ENCODE data around the gene AOPEP. TPM values are rescaled to one million over a fixed set of nuclear protein-coding genes. Genes with fewer than 3 reads are reported as not detected.

AOPEP gene
- total and polyA plus RNA-seq, 2 of the 13 experiments (the other 11 are each of a cell fraction or from before 2014, with no cell fraction given): 22.2 to 41.6 TPM

DNA sequence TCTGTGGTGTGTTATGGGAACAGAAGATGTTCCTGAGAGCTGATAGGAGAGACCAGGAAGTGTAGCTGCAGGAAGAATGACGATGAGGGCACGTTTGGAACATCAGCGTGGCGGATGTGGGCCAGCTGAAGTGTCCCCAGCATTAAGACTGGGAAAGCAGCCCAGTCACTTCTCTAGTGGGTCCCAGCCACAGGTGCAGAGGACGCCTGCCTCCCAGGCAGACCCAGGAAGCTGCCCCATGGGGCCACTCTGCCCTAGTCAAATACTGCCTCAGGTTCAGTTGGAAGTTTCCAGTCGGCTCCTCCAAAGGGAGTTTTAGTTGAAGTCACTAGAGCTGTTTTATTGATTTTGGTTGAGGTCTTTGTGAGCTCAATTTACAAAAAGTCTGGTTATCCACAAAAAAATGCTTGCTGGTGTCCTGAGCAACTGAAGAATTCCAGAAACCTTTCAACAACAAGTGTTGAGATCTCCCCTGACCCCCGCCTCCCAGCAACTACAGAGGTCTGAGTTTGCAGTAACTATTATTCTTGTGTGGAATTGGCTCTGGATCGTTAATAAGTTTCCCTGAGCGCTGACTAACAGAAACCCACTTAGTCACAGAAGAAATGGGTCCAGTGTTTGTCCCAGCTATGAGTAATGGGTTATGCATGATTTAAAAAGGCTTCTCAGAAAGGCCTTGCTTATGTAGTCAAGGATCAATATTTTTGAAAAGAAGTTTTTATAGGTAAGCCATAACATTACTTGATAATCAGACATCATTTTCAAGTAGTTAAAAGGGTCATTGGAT lies 296.9 kb downstream of the AOPEP start (continued):
- TF ChIP-seq, protein P1, sequence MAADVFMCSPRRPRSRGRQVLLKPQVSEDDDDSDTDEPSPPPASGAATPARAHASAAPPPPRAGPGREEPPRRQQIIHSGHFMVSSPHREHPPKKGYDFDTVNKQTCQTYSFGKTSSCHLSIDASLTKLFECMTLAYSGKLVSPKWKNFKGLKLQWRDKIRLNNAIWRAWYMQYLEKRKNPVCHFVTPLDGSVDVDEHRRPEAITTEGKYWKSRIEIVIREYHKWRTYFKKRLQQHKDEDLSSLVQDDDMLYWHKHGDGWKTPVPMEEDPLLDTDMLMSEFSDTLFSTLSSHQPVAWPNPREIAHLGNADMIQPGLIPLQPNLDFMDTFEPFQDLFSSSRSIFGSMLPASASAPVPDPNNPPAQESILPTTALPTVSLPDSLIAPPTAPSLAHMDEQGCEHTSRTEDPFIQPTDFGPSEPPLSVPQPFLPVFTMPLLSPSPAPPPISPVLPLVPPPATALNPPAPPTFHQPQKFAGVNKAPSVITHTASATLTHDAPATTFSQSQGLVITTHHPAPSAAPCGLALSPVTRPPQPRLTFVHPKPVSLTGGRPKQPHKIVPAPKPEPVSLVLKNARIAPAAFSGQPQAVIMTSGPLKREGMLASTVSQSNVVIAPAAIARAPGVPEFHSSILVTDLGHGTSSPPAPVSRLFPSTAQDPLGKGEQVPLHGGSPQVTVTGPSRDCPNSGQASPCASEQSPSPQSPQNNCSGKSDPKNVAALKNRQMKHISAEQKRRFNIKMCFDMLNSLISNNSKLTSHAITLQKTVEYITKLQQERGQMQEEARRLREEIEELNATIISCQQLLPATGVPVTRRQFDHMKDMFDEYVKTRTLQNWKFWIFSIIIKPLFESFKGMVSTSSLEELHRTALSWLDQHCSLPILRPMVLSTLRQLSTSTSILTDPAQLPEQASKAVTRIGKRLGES (CRISPR knock-in tag; IDR thresholded peaks at IDR 0.05; ENCODE audit: borderline replicate concordance): no peak
- TF ChIP-seq, protein P2, sequence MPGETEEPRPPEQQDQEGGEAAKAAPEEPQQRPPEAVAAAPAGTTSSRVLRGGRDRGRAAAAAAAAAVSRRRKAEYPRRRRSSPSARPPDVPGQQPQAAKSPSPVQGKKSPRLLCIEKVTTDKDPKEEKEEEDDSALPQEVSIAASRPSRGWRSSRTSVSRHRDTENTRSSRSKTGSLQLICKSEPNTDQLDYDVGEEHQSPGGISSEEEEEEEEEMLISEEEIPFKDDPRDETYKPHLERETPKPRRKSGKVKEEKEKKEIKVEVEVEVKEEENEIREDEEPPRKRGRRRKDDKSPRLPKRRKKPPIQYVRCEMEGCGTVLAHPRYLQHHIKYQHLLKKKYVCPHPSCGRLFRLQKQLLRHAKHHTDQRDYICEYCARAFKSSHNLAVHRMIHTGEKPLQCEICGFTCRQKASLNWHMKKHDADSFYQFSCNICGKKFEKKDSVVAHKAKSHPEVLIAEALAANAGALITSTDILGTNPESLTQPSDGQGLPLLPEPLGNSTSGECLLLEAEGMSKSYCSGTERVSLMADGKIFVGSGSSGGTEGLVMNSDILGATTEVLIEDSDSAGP (CRISPR knock-in tag; IDR thresholded peaks at IDR 0.05; ENCODE audit: borderline replicate concordance): peak; percentile 41; the same call in 1 of the 2 replicates
- TF ChIP-seq, protein P3, sequence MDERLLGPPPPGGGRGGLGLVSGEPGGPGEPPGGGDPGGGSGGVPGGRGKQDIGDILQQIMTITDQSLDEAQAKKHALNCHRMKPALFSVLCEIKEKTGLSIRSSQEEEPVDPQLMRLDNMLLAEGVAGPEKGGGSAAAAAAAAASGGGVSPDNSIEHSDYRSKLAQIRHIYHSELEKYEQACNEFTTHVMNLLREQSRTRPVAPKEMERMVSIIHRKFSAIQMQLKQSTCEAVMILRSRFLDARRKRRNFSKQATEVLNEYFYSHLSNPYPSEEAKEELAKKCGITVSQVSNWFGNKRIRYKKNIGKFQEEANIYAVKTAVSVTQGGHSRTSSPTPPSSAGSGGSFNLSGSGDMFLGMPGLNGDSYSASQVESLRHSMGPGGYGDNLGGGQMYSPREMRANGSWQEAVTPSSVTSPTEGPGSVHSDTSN (CRISPR knock-in tag; IDR thresholded peaks at IDR 0.05): no peak
- TF ChIP-seq, protein P4, sequence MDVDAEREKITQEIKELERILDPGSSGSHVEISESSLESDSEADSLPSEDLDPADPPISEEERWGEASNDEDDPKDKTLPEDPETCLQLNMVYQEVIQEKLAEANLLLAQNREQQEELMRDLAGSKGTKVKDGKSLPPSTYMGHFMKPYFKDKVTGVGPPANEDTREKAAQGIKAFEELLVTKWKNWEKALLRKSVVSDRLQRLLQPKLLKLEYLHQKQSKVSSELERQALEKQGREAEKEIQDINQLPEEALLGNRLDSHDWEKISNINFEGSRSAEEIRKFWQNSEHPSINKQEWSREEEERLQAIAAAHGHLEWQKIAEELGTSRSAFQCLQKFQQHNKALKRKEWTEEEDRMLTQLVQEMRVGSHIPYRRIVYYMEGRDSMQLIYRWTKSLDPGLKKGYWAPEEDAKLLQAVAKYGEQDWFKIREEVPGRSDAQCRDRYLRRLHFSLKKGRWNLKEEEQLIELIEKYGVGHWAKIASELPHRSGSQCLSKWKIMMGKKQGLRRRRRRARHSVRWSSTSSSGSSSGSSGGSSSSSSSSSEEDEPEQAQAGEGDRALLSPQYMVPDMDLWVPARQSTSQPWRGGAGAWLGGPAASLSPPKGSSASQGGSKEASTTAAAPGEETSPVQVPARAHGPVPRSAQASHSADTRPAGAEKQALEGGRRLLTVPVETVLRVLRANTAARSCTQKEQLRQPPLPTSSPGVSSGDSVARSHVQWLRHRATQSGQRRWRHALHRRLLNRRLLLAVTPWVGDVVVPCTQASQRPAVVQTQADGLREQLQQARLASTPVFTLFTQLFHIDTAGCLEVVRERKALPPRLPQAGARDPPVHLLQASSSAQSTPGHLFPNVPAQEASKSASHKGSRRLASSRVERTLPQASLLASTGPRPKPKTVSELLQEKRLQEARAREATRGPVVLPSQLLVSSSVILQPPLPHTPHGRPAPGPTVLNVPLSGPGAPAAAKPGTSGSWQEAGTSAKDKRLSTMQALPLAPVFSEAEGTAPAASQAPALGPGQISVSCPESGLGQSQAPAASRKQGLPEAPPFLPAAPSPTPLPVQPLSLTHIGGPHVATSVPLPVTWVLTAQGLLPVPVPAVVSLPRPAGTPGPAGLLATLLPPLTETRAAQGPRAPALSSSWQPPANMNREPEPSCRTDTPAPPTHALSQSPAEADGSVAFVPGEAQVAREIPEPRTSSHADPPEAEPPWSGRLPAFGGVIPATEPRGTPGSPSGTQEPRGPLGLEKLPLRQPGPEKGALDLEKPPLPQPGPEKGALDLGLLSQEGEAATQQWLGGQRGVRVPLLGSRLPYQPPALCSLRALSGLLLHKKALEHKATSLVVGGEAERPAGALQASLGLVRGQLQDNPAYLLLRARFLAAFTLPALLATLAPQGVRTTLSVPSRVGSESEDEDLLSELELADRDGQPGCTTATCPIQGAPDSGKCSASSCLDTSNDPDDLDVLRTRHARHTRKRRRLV (CRISPR knock-in tag; IDR thresholded peaks at IDR 0.05): 0 out of 2 replicates have a peak, but pooled peaks have one; percentile 39
- no peak for TF ChIP-seq MAZ (IDR thresholded peaks at IDR 0.05; ENCODE audit: borderline replicate concordance, low read depth, low read length)
- TF ChIP-seq MAZ (CRISPR knock-in tag; IDR thresholded peaks at IDR 0.05; ENCODE audit: low read depth): 0 out of 2 replicates have a peak, but pooled peaks have one; percentile 41
- no peak for TF ChIP-seq TCF12 (IDR thresholded peaks at IDR 0.05)
- peak; percentile 82; the same call in 1 of the 2 replicates for TF ChIP-seq TCF12 (CRISPR knock-in tag; IDR thresholded peaks at IDR 0.05)
- TF ChIP-seq NCOR1 (IDR thresholded peaks at IDR 0.05; ENCODE audit: borderline replicate concordance, low read length): peak; percentile 63; the same call in 1 of the 2 replicates
- TF ChIP-seq, protein P5, sequence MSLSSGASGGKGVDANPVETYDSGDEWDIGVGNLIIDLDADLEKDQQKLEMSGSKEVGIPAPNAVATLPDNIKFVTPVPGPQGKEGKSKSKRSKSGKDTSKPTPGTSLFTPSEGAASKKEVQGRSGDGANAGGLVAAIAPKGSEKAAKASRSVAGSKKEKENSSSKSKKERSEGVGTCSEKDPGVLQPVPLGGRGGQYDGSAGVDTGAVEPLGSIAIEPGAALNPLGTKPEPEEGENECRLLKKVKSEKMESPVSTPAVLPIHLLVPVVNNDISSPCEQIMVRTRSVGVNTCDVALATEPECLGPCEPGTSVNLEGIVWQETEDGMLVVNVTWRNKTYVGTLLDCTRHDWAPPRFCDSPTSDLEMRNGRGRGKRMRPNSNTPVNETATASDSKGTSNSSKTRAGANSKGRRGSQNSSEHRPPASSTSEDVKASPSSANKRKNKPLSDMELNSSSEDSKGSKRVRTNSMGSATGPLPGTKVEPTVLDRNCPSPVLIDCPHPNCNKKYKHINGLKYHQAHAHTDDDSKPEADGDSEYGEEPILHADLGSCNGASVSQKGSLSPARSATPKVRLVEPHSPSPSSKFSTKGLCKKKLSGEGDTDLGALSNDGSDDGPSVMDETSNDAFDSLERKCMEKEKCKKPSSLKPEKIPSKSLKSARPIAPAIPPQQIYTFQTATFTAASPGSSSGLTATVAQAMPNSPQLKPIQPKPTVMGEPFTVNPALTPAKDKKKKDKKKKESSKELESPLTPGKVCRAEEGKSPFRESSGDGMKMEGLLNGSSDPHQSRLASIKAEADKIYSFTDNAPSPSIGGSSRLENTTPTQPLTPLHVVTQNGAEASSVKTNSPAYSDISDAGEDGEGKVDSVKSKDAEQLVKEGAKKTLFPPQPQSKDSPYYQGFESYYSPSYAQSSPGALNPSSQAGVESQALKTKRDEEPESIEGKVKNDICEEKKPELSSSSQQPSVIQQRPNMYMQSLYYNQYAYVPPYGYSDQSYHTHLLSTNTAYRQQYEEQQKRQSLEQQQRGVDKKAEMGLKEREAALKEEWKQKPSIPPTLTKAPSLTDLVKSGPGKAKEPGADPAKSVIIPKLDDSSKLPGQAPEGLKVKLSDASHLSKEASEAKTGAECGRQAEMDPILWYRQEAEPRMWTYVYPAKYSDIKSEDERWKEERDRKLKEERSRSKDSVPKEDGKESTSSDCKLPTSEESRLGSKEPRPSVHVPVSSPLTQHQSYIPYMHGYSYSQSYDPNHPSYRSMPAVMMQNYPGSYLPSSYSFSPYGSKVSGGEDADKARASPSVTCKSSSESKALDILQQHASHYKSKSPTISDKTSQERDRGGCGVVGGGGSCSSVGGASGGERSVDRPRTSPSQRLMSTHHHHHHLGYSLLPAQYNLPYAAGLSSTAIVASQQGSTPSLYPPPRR (CRISPR knock-in tag; IDR thresholded peaks at IDR 0.05; ENCODE audit: borderline replicate concordance): 0 out of 2 replicates have a peak, but pooled peaks have one; percentile 43
- 0 out of 2 replicates have a peak, but pooled peaks have one; percentile 19 for TF ChIP-seq STAG1 (CRISPR knock-in tag; IDR thresholded peaks at IDR 0.05)
